IMR-90 (cell line): Measurements from ENCODE around the gene JMJD8.

Source experiments
- CTCF ChIP-seq: conservative IDR thresholded peaks from 2 replicates; pipeline ENCODE4 v1.5.1; 2012; ENCODE audit warnings: mild to moderate bottlenecking, low read depth, low read length, improper control_type of control experiment
- POLR2A ChIP-seq: IDR thresholded peaks from 2 replicates; pipeline ENCODE4 v1.6.1; 2012; ENCODE audit warnings: mild to moderate bottlenecking, low read depth, low read length
- RCOR1 ChIP-seq: IDR thresholded peaks from 2 replicates; pipeline ENCODE4 v1.6.1; 2012; ENCODE audit warnings: mild to moderate bottlenecking, low read length, improper control_type of control experiment; ENCODE audit not compliant: insufficient replicate concordance
- RFX5 ChIP-seq: IDR thresholded peaks from 2 replicates; pipeline ENCODE4 v1.8.0; 2012; ENCODE audit warnings: low read depth, mild to moderate bottlenecking, low read length, moderate library complexity
- TF ChIP-seq, protein P1 (sequence below): fragments of 150-350 bp; IDR thresholded peaks from 2 replicates; pipeline ENCODE4 v1.6.1; 2016; ENCODE audit warnings: low read depth, mild to moderate bottlenecking, low read length, moderate library complexity, borderline replicate concordance

DNA sequence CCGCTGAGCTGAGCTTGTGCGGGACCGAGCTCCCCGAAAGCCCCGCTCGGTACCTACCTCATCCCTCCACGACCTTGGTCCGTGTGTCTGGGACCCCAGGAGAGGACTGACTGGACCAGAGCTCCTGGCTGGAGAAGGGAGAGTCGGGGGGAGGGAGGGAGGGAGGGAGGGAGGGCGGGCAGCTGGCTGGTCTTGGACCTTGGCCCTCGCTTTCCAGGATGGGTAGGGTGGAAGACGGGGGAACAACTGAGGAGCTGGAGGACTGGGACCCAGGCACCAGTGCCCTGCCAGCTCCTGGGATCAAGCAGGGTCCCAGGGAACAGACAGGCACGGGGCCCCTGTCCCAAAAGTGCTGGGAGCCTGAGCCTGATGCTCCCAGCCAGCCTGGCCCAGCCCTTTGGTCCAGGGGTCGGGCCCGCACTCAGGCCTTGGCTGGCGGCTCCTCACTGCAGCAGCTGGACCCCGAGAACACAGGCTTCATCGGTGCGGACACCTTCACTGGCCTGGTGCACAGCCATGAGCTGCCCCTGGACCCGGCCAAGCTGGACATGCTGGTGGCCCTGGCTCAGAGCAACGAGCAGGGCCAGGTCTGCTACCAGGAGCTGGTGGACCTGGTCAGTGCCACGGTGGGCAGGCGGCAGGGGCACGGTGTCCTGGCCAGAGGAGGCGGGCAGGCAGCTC lies 8.1 kb downstream of the JMJD8 start:
- TF ChIP-seq CTCF (no peak), RCOR1 (no peak), POLR2A (no peak), RFX5 (no peak)
- TF ChIP-seq, protein P1, sequence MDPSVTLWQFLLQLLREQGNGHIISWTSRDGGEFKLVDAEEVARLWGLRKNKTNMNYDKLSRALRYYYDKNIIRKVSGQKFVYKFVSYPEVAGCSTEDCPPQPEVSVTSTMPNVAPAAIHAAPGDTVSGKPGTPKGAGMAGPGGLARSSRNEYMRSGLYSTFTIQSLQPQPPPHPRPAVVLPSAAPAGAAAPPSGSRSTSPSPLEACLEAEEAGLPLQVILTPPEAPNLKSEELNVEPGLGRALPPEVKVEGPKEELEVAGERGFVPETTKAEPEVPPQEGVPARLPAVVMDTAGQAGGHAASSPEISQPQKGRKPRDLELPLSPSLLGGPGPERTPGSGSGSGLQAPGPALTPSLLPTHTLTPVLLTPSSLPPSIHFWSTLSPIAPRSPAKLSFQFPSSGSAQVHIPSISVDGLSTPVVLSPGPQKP = no peak
